A549 (cell line): ENCODE data around the gene EFCAB5. TPM values are rescaled to one million over a fixed set of nuclear protein-coding genes. Genes with fewer than 3 reads are reported as not detected.

Experiments
- ATAC-seq, 2 experiments: fragments of 200-7000 bp in 1 of 2; fragments of >200 bp in 1 of 2; cut with Nextera tagmentation in 1 of 2; cut with Tn5 transposase in 1 of 2; 3 replicates each; pipeline versions ENCODE4 v1.8.0 to v1.9.1; 2018 to 2020; ENCODE audit warnings: mild to moderate bottlenecking in 1 of 2, moderate library complexity in 1 of 2
- CTCF ChIA-PET: fragments of 300-600 bp; sonication (Branson Sonifier 250); formaldehyde crosslinking; extraction: SDS; loops from one replicate; lab custom pipeline; 2021; ENCODE audit warnings: antibody characterized with exemption, inconsistent platforms; lab: Yijun Ruan, JAX
- POLR2A ChIA-PET: fragments of 350-600 bp; formaldehyde crosslinking; extraction: SDS; loops from one replicate; lab custom pipeline; 2021; ENCODE audit warnings: antibody characterized with exemption, inconsistent platforms; lab: Yijun Ruan, JAX
- DNase-seq, 2 experiments: peaks; one replicate each; pipeline versions ENCODE4 v3.0.0 to v3.0.0-alpha.2; 2011 to 2016; ENCODE audit warnings: low read depth in 1 of 2, low spot score in 1 of 2
- FAIRE-seq: peaks from 2 replicates; lab custom pipeline; 2011; peaks lifted over from hg19 to GRCh38; lab: Jason Lieb, UNC
- H3K27ac ChIP-seq, 2 experiments: fragments of >200 bp; sonication (Bioruptor Twin); formaldehyde crosslinking; 3 replicates each; pipeline ENCODE4 v1.5.1; 2016 to 2017
- H3K4me1 ChIP-seq: fragments of >200 bp; sonication (Bioruptor Twin); formaldehyde crosslinking; 3 replicates; pipeline ENCODE4 v1.6.1; 2016
- H3K4me2 ChIP-seq: fragments of >200 bp; sonication (Bioruptor Twin); formaldehyde crosslinking; 3 replicates; pipeline ENCODE4 v1.6.1; 2016
- H3K4me3 ChIP-seq: fragments of >200 bp; sonication (Bioruptor Twin); formaldehyde crosslinking; 3 replicates; pipeline ENCODE4 v1.5.1; 2016
- H3K9me3 ChIP-seq: fragments of >200 bp; sonication (Bioruptor Twin); formaldehyde crosslinking; 3 replicates; pipeline ENCODE4 v1.6.1; 2016
- BHLHE40 ChIP-seq: IDR thresholded peaks from 2 replicates; pipeline ENCODE4 v1.6.1; 2012; ENCODE audit warnings: low read depth, low read length, inconsistent platforms
- CBX8 ChIP-seq: fragments of 200-600 bp; sonication (generic); IDR thresholded peaks from 2 replicates; pipeline ENCODE4 v1.6.1; 2016
- CEBPB ChIP-seq, 2 experiments: fragments of >200 bp in 1 of 2; sonication (Bioruptor Twin) in 1 of 2; formaldehyde crosslinking in 1 of 2; IDR thresholded peaks; 2 replicates each; pipeline ENCODE4 v1.6.1; 2012 to 2016
- CHD4 ChIP-seq: fragments of 200-600 bp; sonication (generic); IDR thresholded peaks from 2 replicates; pipeline ENCODE4 v1.6.1; 2016; ENCODE audit warnings: antibody characterized with exemption, mild to moderate bottlenecking, borderline replicate concordance
- E2F6 ChIP-seq: IDR thresholded peaks from 2 replicates; pipeline ENCODE4 v1.6.1; 2012; ENCODE audit warnings: low read depth, borderline replicate concordance
- HDAC2 ChIP-seq: fragments of 200-600 bp; sonication (generic); IDR thresholded peaks from 2 replicates; pipeline ENCODE4 v1.6.1; 2016
- HMGXB4 ChIP-seq: fragments of 250-450 bp; sonication (Bioruptor Pico); IDR thresholded peaks from 2 replicates; pipeline ENCODE4 v1.5.0; 2021; ENCODE audit warnings: mild to moderate bottlenecking, moderate library complexity, borderline replicate concordance
- HOXB13 ChIP-seq: fragments of 250-450 bp; sonication (Bioruptor Pico); IDR thresholded peaks from 2 replicates; pipeline ENCODE4 v1.5.0; 2020; ENCODE audit warnings: low read depth, mild to moderate bottlenecking, moderate library complexity
- JUN ChIP-seq, 2 experiments: fragments of >200 bp; sonication (Bioruptor Twin); formaldehyde crosslinking; IDR thresholded peaks; 2 replicates in 1 of 2; 3 replicates in 1 of 2; pipeline ENCODE4 v1.6.1; 2016 to 2017
- MAZ ChIP-seq: fragments of 150-350 bp; IDR thresholded peaks from 2 replicates; pipeline ENCODE4 v1.6.1; 2014; ENCODE audit warnings: antibody characterized with exemption, low read depth, low read length, borderline replicate concordance
- MYC ChIP-seq: IDR thresholded peaks from 2 replicates; pipeline ENCODE4 v1.6.1; 2012; ENCODE audit warnings: mild to moderate bottlenecking, inconsistent platforms, low read length, improper control_type of control experiment, borderline replicate concordance
- NFE2L2 ChIP-seq: fragments of 150-350 bp; conservative IDR thresholded peaks from 2 replicates; pipeline ENCODE4 v1.6.1; 2014; ENCODE audit warnings: low read length
- NR3C1 ChIP-seq: fragments of >200 bp; sonication (Bioruptor Twin); formaldehyde crosslinking; IDR thresholded peaks from 3 replicates; pipeline ENCODE4 v1.6.1; 2017
- RAD21 ChIP-seq, 2 experiments: fragments of >200 bp in 1 of 2; sonication (Bioruptor Twin) in 1 of 2; formaldehyde crosslinking in 1 of 2; IDR thresholded peaks in 1 of 2; conservative IDR thresholded peaks in 1 of 2; 2 replicates in 1 of 2; 3 replicates in 1 of 2; pipeline ENCODE4 v1.6.1; 2012 to 2018; ENCODE audit warnings: inconsistent platforms in 1 of 2
- RARB ChIP-seq: fragments of 250-450 bp; sonication (Bioruptor Pico); IDR thresholded peaks from 2 replicates; pipeline ENCODE4 v1.8.0; 2021; ENCODE audit warnings: mild to moderate bottlenecking, moderate library complexity
- RCOR1 ChIP-seq: fragments of 150-350 bp; IDR thresholded peaks from 2 replicates; pipeline ENCODE4 v1.6.1; 2014; ENCODE audit warnings: antibody characterized with exemption, low read length, low read depth
- RNF2 ChIP-seq: fragments of 200-600 bp; sonication (generic); IDR thresholded peaks from 2 replicates; pipeline ENCODE4 v1.6.1; 2016; ENCODE audit warnings: low read depth, mild to moderate bottlenecking, antibody characterized with exemption, moderate library complexity, borderline replicate concordance
- SREBF2 ChIP-seq: fragments of 450-650 bp; IDR thresholded peaks from 2 replicates; pipeline ENCODE4 v1.6.1; 2014; ENCODE audit warnings: mild to moderate bottlenecking, moderate library complexity
- TFCP2L1 ChIP-seq: fragments of 250-450 bp; sonication (Bioruptor Pico); IDR thresholded peaks from 2 replicates; pipeline ENCODE4 v1.5.0; 2021; ENCODE audit warnings: mild to moderate bottlenecking
- TP53 ChIP-seq: fragments of 250-450 bp; sonication (Bioruptor Pico); IDR thresholded peaks from 2 replicates; pipeline ENCODE4 v1.5.0; 2021; ENCODE audit warnings: mild to moderate bottlenecking, moderate library complexity
- WGBS: methylation state at CpG from one replicate; pipeline ENCODE4 v1.1.6; 2017; ENCODE audit errors: missing lambda C conversion rate; 5-methylcytosine and 5-hydroxymethylcytosine counted together
- polyA plus RNA-seq, 4 experiments: library from polyadenylated mRNA; depleted of rRNA in 3 of 4; stranded (reverse); fragments of >200 nt; fragmentation: RNase III in 1 of 4; extraction: RNeasy Plus Mini Kit Qiagen cat#74134 plus additional on column Dnase treatment in 1 of 4; gene quantifications; 2 replicates in 3 of 4; 3 replicates in 1 of 4; pipeline ENCODE4 v1.2.3, GENCODE V29; 2011 to 2017
- TF ChIP-seq, protein P1 (sequence below): IDR thresholded peaks from 2 replicates; pipeline ENCODE4 v1.6.1; 2012
- TF ChIP-seq, protein P2 (sequence below): IDR thresholded peaks from 2 replicates; pipeline ENCODE4 v1.6.1; 2012
- TF ChIP-seq, protein P3 (sequence below): fragments of >200 bp; sonication (Bioruptor Twin); formaldehyde crosslinking; IDR thresholded peaks from 2 replicates; pipeline ENCODE4 v1.6.1; 2016
- TF ChIP-seq, protein P4 (sequence below): fragments of 200-600 bp; sonication (generic); IDR thresholded peaks from 2 replicates; pipeline ENCODE4 v1.6.1; 2016; ENCODE audit warnings: antibody characterized with exemption, mild to moderate bottlenecking, moderate library complexity
- TF ChIP-seq, protein P5 (sequence below): fragments of 450-650 bp; IDR thresholded peaks from 2 replicates; pipeline ENCODE4 v1.6.1; 2014; ENCODE audit warnings: antibody characterized with exemption
- TF ChIP-seq, protein P6 (sequence below): fragments of 150-350 bp; IDR thresholded peaks from 2 replicates; pipeline ENCODE4 v1.6.1; 2014; ENCODE audit warnings: low read depth, mild to moderate bottlenecking, low read length

Gene EFCAB5
- polyA plus RNA-seq, 2 of the 4 experiments (the other 2 are of a cell fraction), result 0.65 to 2.6 TPM

- Histone ChIP-seq H3K4me2 (no peak overlapping the region), H3K27ac (no peak overlapping the region), H3K9me3 (no peaks in the 10 kb centered on the region), H3K4me3 (no peak overlapping the region), H3K4me1 (0 out of 3 replicates have a peak, but pooled peaks cover 4% of the 10 kb centered on the region)
- DNase-seq, result no peak
- FAIRE-seq, result peak; percentile 46
- TF ChIP-seq, protein P1, sequence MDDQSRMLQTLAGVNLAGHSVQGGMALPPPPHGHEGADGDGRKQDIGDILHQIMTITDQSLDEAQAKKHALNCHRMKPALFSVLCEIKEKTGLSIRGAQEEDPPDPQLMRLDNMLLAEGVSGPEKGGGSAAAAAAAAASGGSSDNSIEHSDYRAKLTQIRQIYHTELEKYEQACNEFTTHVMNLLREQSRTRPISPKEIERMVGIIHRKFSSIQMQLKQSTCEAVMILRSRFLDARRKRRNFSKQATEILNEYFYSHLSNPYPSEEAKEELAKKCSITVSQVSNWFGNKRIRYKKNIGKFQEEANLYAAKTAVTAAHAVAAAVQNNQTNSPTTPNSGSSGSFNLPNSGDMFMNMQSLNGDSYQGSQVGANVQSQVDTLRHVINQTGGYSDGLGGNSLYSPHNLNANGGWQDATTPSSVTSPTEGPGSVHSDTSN, result no peak
- no peak for TF ChIP-seq RAD21 (conservative IDR thresholded peaks at IDR 0.05 in 1 of 2, IDR thresholded peaks at IDR 0.05 in 1 of 2)
- no peak for TF ChIP-seq NR3C1
- no peak for TF ChIP-seq CEBPB (IDR thresholded peaks at IDR 0.05)
- TF ChIP-seq HDAC2, result no peak
- TF ChIP-seq HMGXB4, result no peak
- TF ChIP-seq, protein P2, sequence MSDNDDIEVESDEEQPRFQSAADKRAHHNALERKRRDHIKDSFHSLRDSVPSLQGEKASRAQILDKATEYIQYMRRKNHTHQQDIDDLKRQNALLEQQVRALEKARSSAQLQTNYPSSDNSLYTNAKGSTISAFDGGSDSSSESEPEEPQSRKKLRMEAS, result no peak
- TF ChIP-seq RCOR1, result no peak
- no peak for TF ChIP-seq RNF2
- no peak for TF ChIP-seq JUN (IDR thresholded peaks at IDR 0.05)
- no peak for TF ChIP-seq MAZ
- no peak for TF ChIP-seq MYC
- TF ChIP-seq E2F6, result no peak
- TF ChIP-seq TP53, result no peak
- no peak for TF ChIP-seq NFE2L2
- TF ChIP-seq, protein P3, sequence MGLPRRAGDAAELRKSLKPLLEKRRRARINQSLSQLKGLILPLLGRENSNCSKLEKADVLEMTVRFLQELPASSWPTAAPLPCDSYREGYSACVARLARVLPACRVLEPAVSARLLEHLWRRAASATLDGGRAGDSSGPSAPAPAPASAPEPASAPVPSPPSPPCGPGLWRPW, result no peak
- no peak for TF ChIP-seq RARB (CRISPR knock-in tag)
- no peak for TF ChIP-seq SREBF2
- TF ChIP-seq HOXB13, result no peak
- POLR2A ChIA-PET, result no interaction called here
- no peak for ATAC-seq
- CTCF ChIA-PET, result interaction anchor here (1.1 to 4.1 kb wide), 5 partner anchors 9 to 143 kb away, joined by 3 to 40 read pairs (median 5); no protein-coding TSS in a partner anchor
Measured at GRCh38 chr17:30134551-30134950, 193.1 kb downstream of the EFCAB5 start.

DNA sequence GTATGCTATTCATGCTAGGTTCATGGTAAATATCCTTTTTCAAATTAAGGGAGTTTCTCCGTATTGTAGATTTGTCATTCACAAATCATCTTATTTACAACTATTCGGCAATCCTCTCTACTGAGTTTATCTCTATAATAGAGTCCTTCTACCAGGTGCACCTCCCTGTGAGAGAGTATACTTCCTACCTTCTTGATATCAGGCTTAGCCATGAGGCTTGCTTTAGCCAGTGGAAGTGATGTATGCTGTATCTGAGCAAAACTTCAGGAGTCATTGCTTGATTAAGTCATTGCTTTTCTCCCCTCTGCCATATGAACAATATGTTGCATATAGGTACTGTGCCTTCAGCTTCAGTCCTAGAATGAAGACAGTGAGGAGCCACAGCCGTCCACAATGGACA is 195.7 kb downstream of the EFCAB5 start:
- FAIRE-seq (peak; percentile 32), DNase-seq (no peak), ATAC-seq (peak in 1 of 2 experiments; percentile 29; a peak in 2 of 6 replicates)
- Histone ChIP-seq H3K4me2 (no peak overlapping the region), H3K4me3 (no peak overlapping the region), H3K9me3 (no peaks in the 10 kb centered on the region), H3K27ac (no peak overlapping the region), H3K4me1 (0 out of 3 replicates have a peak, but pooled peaks cover 4% of the 10 kb centered on the region)
- 79% methylated on average over 3 of the region's 3 CpGs for WGBS
- ChIA-PET POLR2A (interaction anchor here (0.7 kb wide), 1 partner anchor 57 kb away, joined by 3 read pairs; no protein-coding TSS in a partner anchor), CTCF (no interaction called here)
- TF ChIP-seq TFCP2L1 (CRISPR knock-in tag) (no peak), BHLHE40 (no peak), CBX8 (no peak), NFE2L2 (no peak), HMGXB4 (no peak), MAZ (no peak), CHD4 (no peak)
- TF ChIP-seq, protein P4, sequence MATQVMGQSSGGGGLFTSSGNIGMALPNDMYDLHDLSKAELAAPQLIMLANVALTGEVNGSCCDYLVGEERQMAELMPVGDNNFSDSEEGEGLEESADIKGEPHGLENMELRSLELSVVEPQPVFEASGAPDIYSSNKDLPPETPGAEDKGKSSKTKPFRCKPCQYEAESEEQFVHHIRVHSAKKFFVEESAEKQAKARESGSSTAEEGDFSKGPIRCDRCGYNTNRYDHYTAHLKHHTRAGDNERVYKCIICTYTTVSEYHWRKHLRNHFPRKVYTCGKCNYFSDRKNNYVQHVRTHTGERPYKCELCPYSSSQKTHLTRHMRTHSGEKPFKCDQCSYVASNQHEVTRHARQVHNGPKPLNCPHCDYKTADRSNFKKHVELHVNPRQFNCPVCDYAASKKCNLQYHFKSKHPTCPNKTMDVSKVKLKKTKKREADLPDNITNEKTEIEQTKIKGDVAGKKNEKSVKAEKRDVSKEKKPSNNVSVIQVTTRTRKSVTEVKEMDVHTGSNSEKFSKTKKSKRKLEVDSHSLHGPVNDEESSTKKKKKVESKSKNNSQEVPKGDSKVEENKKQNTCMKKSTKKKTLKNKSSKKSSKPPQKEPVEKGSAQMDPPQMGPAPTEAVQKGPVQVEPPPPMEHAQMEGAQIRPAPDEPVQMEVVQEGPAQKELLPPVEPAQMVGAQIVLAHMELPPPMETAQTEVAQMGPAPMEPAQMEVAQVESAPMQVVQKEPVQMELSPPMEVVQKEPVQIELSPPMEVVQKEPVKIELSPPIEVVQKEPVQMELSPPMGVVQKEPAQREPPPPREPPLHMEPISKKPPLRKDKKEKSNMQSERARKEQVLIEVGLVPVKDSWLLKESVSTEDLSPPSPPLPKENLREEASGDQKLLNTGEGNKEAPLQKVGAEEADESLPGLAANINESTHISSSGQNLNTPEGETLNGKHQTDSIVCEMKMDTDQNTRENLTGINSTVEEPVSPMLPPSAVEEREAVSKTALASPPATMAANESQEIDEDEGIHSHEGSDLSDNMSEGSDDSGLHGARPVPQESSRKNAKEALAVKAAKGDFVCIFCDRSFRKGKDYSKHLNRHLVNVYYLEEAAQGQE, result no peak
- TF ChIP-seq, protein P5, sequence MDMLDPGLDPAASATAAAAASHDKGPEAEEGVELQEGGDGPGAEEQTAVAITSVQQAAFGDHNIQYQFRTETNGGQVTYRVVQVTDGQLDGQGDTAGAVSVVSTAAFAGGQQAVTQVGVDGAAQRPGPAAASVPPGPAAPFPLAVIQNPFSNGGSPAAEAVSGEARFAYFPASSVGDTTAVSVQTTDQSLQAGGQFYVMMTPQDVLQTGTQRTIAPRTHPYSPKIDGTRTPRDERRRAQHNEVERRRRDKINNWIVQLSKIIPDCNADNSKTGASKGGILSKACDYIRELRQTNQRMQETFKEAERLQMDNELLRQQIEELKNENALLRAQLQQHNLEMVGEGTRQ, result no peak
- TF ChIP-seq, protein P6, sequence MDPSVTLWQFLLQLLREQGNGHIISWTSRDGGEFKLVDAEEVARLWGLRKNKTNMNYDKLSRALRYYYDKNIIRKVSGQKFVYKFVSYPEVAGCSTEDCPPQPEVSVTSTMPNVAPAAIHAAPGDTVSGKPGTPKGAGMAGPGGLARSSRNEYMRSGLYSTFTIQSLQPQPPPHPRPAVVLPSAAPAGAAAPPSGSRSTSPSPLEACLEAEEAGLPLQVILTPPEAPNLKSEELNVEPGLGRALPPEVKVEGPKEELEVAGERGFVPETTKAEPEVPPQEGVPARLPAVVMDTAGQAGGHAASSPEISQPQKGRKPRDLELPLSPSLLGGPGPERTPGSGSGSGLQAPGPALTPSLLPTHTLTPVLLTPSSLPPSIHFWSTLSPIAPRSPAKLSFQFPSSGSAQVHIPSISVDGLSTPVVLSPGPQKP, result no peak
